B cell (primary cell): ENCODE measurements around the gene FLAD1. TPM values are rescaled to one million over a fixed set of nuclear protein-coding genes. Genes with fewer than 3 reads are reported as not detected.

Experiments used
- ATAC-seq: fragments of 200-7000 bp; cut with Tn5 transposase; one replicate; pipeline ENCODE4 v1.10.0; 2021; ENCODE audit warnings: low read depth, mild to moderate bottlenecking, moderate number of reproducible peaks, moderate library complexity
- CTCF ChIA-PET: fragments of 350-600 bp; sonication (Branson Sonifier 250); formaldehyde crosslinking; loops from one replicate; lab custom pipeline; 2021; ENCODE audit warnings: antibody characterized with exemption, inconsistent platforms; lab: Charles Lee
- POLR2A ChIA-PET: fragments of 350-600 bp; sonication (Branson Sonifier 250); formaldehyde crosslinking; loops from one replicate; lab custom pipeline; 2021; ENCODE audit warnings: antibody characterized with exemption; lab: Charles Lee
- DNase-seq: peaks from one replicate; pipeline ENCODE4 v3.0.0; 2013
- H2AFZ ChIP-seq: 2 replicates; pipeline ENCODE4 v1.6.1; 2012; ENCODE audit warnings: mild to moderate bottlenecking, low read depth, low read length; ENCODE audit not compliant: insufficient read depth, poor library complexity, severe bottlenecking
- H3K27ac ChIP-seq, 2 donors: 1 replicate in 1 of 2; 2 replicates in 1 of 2; pipeline ENCODE4 v1.5.1; 2012 to 2013; ENCODE audit warnings: low read length in 2 of 2, mild to moderate bottlenecking in 2 of 2, moderate library complexity in 1 of 2
- H3K27me3 ChIP-seq, 4 experiments: fragments of 200-600 bp in 1 of 4; sonication (generic) in 1 of 4; replicated peaks in 1 of 4; 1 replicate in 2 of 4; 2 replicates in 2 of 4; pipeline versions ENCODE4 v1.6.1 to v1.7.0; 2013 to 2016; ENCODE audit warnings: low read length in 3 of 4, mild to moderate bottlenecking in 2 of 4, mixed read lengths in 1 of 4, moderate library complexity in 1 of 4; ENCODE audit not compliant: insufficient read depth in 4 of 4, control insufficient read depth in 3 of 4; ENCODE audit errors: control extremely low read depth in 1 of 4
- H3K36me3 ChIP-seq, 2 experiments: replicated peaks in 1 of 2; 1 replicate in 1 of 2; 2 replicates in 1 of 2; pipeline versions ENCODE4 v1.6.1 to v1.7.1; 2013; ENCODE audit warnings: low read length in 1 of 2; ENCODE audit not compliant: insufficient read depth in 2 of 2, control insufficient read depth in 1 of 2; ENCODE audit errors: control extremely low read depth in 1 of 2, extremely low read depth in 1 of 2
- H3K4me1 ChIP-seq, 2 donors: fragments of 200-600 bp in 1 of 2; sonication (generic) in 1 of 2; 1 replicate in 1 of 2; 2 replicates in 1 of 2; pipeline versions ENCODE4 v1.5.1 to v1.6.1; 2013 to 2017; ENCODE audit warnings: low read length in 2 of 2; ENCODE audit not compliant: control insufficient read depth in 2 of 2, insufficient read depth in 2 of 2
- H3K4me2 ChIP-seq: replicated peaks from 2 replicates; pipeline ENCODE3; 2012; ENCODE audit warnings: mild to moderate bottlenecking, low read depth, low read length; ENCODE audit not compliant: poor library complexity, severe bottlenecking
- H3K4me3 ChIP-seq, 5 experiments: fragments of 200-600 bp in 1 of 5; sonication (generic) in 1 of 5; 1 replicate in 3 of 5; 2 replicates in 2 of 5; pipeline versions ENCODE4 v1.5.1 to v1.7.0; 2011 to 2016; ENCODE audit warnings: low read length in 4 of 5, mild to moderate bottlenecking in 4 of 5, low read depth in 2 of 5, control low read depth in 1 of 5, moderate library complexity in 1 of 5; ENCODE audit not compliant: insufficient read depth in 1 of 5; ENCODE audit errors: control extremely low read depth in 1 of 5, extremely low read depth in 1 of 5
- H3K79me2 ChIP-seq: fragments of 200-600 bp; sonication (generic); one replicate; pipeline ENCODE4 v1.6.0; 2016; ENCODE audit warnings: low read length; ENCODE audit not compliant: control insufficient read depth, insufficient read depth
- H3K9ac ChIP-seq: fragments of 200-600 bp; sonication (generic); 2 replicates; pipeline ENCODE4 v1.6.1; 2017; ENCODE audit warnings: mild to moderate bottlenecking, low read length, moderate library complexity
- H3K9me3 ChIP-seq, 3 donors: one replicate each; pipeline versions ENCODE4 v1.6.1 to v1.7.1; 2013; ENCODE audit warnings: low read length in 2 of 3; ENCODE audit not compliant: control insufficient read depth in 2 of 3, insufficient read depth in 1 of 3; ENCODE audit errors: control extremely low read depth in 1 of 3
- H4K20me1 ChIP-seq: 2 replicates; pipeline ENCODE4 v1.6.0; 2012; ENCODE audit warnings: mild to moderate bottlenecking, low read length; ENCODE audit not compliant: insufficient read depth, control insufficient read depth, poor library complexity, severe bottlenecking
- H3K27ac Mint-ChIP-seq: one replicate; pipeline ENCODE4 v1.8.0; 2021; ENCODE audit warnings: mixed read lengths
- H3K27me3 Mint-ChIP-seq: one replicate; pipeline ENCODE4 v1.8.0; 2021; ENCODE audit warnings: mixed read lengths
- H3K4me1 Mint-ChIP-seq: one replicate; pipeline ENCODE4 v1.8.0; 2021; ENCODE audit warnings: mixed read lengths
- H3K4me3 Mint-ChIP-seq: one replicate; pipeline ENCODE4 v1.8.0; 2021; ENCODE audit warnings: mixed read lengths
- H3K9me3 Mint-ChIP-seq: one replicate; pipeline ENCODE4 v1.8.0; 2022; ENCODE audit warnings: mixed read lengths; ENCODE audit not compliant: insufficient read depth
- CTCF ChIP-seq: fragments of 200-600 bp; IDR thresholded peaks from one replicate; pipeline ENCODE4 v1.8.0; 2022; ENCODE audit warnings: antibody characterized with exemption, mild to moderate bottlenecking
- EZH2 ChIP-seq: IDR thresholded peaks from 2 replicates; pipeline ENCODE4 v1.6.1; 2012; ENCODE audit warnings: borderline replicate concordance, low read depth, mild to moderate bottlenecking, moderate library complexity, low read length; ENCODE audit not compliant: insufficient read depth, poor library complexity, severe bottlenecking
- WGBS: methylation state at CpG from one replicate; pipeline ENCODE4 v1.1.5; 2013; ENCODE audit warnings: missing lambda C conversion rate; ENCODE audit not compliant: insufficient coverage; 5-methylcytosine and 5-hydroxymethylcytosine counted together
- intact Hi-C: fragments of 100-400 bp; cut with micrococcal nuclease; formaldehyde crosslinking; loops from one replicate; pipeline ENCODE4 v1.10.0; 2022
- polyA plus RNA-seq: library from polyadenylated mRNA; depleted of rRNA; stranded (reverse); fragments of >200 nt; gene quantifications from 2 replicates; pipeline ENCODE4 v1.2.3, GENCODE V29; 2012
- total RNA-seq, 2 donors: library from RNA; stranded (reverse); fragments of 120-200 nt in 1 of 2; gene quantifications; 1 replicate in 1 of 2; 2 replicates in 1 of 2; pipeline versions ENCODE4 v1.2.3 to v1.2.4, GENCODE V29; 2013 to 2022

Gene FLAD1
- total and polyA plus RNA-seq, 2 donors (not counting 1 experiment from before 2014, with no cell fraction given): 51.4 to 83.0 TPM

DNA sequence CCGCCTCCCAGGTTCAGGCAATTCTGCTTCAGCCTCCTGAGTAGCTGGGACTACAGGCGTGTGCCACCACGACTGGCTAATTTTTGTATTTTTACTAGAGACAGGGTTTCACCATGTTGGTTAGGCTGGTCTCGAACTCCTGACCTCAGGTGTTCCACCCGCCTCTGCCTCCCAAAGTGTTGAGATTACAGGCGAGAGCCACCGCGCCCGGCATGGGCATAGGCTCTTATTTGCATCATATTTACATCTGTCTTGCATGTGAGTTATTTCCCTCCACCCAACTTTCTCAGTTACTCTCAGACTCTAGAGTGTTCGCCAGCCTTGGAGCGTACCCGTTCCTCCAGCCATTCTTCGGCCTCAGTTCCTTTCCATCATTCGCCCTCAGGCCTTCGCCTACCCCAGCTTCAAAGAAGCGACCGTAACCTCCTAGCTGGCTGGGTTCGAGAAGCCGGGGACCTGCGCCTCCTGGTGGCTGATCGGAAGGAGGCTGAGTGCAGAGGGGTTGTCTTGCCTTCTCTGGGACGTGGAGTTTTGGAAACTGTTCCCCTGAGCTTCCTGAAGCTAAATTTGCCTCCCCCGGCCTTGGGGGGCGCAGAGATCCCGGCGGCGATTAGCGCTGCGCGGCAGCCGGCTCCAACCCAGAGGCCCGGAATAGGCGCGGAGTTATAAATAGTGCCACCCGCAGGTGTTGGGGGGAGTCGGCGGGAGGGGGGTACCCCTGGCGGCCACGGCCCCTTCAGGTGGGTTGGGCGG lies 15.8 kb downstream of the FLAD1 start:
- Histone ChIP-seq H3K27ac (peak overlapping the region; percentile 39 to 48), H3K4me3 (peak overlapping the region; percentile 0 to 93 (median 74)), H3K27me3 (no peaks in the 10 kb centered on the region), H2AFZ (peak overlapping the region; percentile 68), H3K4me1 (peaks cover 12 to 21% of the 10 kb centered on the region in 2 donors), H4K20me1 (no peaks in the 10 kb centered on the region), H3K9ac (peak overlapping the region; percentile 75), H3K36me3 (no peaks in the 10 kb centered on the region), H3K79me2 (peaks cover 21% of the 10 kb centered on the region), H3K4me2 (peak overlapping the region; percentile 97), H3K9me3 (no peaks in the 10 kb centered on the region)
- Mint-ChIP-seq H3K4me3 (peak overlapping the region; percentile 90), H3K27me3 (no peaks in the 10 kb centered on the region), H3K4me1 (peaks cover 28% of the 10 kb centered on the region), H3K9me3 (no peaks in the 10 kb centered on the region), H3K27ac (peak overlapping the region; percentile 84)
- POLR2A ChIA-PET: interaction anchor here (0.7 to 7.4 kb wide), 12 partner anchors 11 to 138 kb away, joined by 3 to 74 read pairs (median 5); partner anchors contain the start of genes CKS1B, FLAD1, PMVK and PYGO2
- intact Hi-C loops: loop anchor here (1.0 kb wide), 3 partner anchors 24 to 44 kb away; no protein-coding TSS in a partner anchor
- TF ChIP-seq CTCF (peak; percentile 79), EZH2 (no peak)
- WGBS: 7% methylated on average over 34 of the region's 40 CpGs
- DNase-seq: peak; percentile 78
- no peak for ATAC-seq
- CTCF ChIA-PET: interaction anchor here (0.6 to 18.4 kb wide), 22 partner anchors 9 to 1289 kb away, joined by 3 to 295 read pairs (median 6); partner anchors contain the start of genes CKS1B, FLAD1, PBXIP1 and PMVK
